K562 (cell line): ENCODE results near the gene SRRM5. TPM values are rescaled to one million over a fixed set of nuclear protein-coding genes. Genes with fewer than 3 reads are reported as not detected.

Experiments
- C11orf30 ChIP-seq: fragments of 450-650 bp; IDR thresholded peaks from 2 replicates; pipeline ENCODE4 v1.6.1; 2016; ENCODE audit warnings: low read depth, mild to moderate bottlenecking
- CSDE1 ChIP-seq, 2 experiments: fragments of 450-650 bp; IDR thresholded peaks; 2 replicates each; pipeline ENCODE4 v1.6.1; 2016; ENCODE audit warnings: mild to moderate bottlenecking in 1 of 2
- FOSL1 ChIP-seq: fragments of 200-800 bp; sonication (Bioruptor generic); conservative IDR thresholded peaks from 2 replicates; pipeline ENCODE4 v1.6.1; 2016; ENCODE audit warnings: missing genetic modification characterization, missing compliant biosample characterization
- MAFK ChIP-seq: IDR thresholded peaks from 2 replicates; pipeline ENCODE4 v1.6.1; 2011; ENCODE audit warnings: low read length, improper control_type of control experiment
- PYGO2 ChIP-seq: fragments of 450-650 bp; IDR thresholded peaks from 2 replicates; pipeline ENCODE4 v1.6.1; 2016; ENCODE audit warnings: mild to moderate bottlenecking, missing genetic modification characterization, moderate library complexity, missing compliant biosample characterization
- RFX7 ChIP-seq: fragments of 250-450 bp; sonication (Bioruptor Pico); IDR thresholded peaks from 2 replicates; pipeline ENCODE4 v1.5.1; 2021; ENCODE audit warnings: mild to moderate bottlenecking
- TAL1 ChIP-seq: fragments of 450-650 bp; IDR thresholded peaks from 2 replicates; pipeline ENCODE4 v1.6.1; 2016; ENCODE audit warnings: mild to moderate bottlenecking
- ZBTB1 ChIP-seq: sonication (generic); formaldehyde crosslinking; IDR thresholded peaks from 2 replicates; pipeline ENCODE4 v1.8.1; 2023; ENCODE audit warnings: missing genetic modification reagents, low read depth, mild to moderate bottlenecking, borderline replicate concordance
- ZNF253 ChIP-seq: fragments of 250-450 bp; sonication (Bioruptor Pico); conservative IDR thresholded peaks from 2 replicates; pipeline ENCODE4 v1.6.1; 2021; ENCODE audit warnings: mild to moderate bottlenecking
- ZNF274 ChIP-seq: IDR thresholded peaks from 2 replicates; pipeline ENCODE4 v1.6.1; 2011; ENCODE audit warnings: low read depth, mild to moderate bottlenecking, low read length, moderate library complexity, borderline replicate concordance
- ZNF3 ChIP-seq: fragments of 250-450 bp; sonication (Bioruptor Pico); IDR thresholded peaks from 2 replicates; pipeline ENCODE4 v1.5.0; 2021; ENCODE audit warnings: mild to moderate bottlenecking, moderate library complexity
- ZNF316 ChIP-seq: fragments of 450-650 bp; IDR thresholded peaks from 2 replicates; pipeline ENCODE4 v1.6.1; 2016
- ZNF347 ChIP-seq: fragments of 450-650 bp; formaldehyde crosslinking; IDR thresholded peaks from 2 replicates; pipeline ENCODE4 v1.4.0; 2020; ENCODE audit warnings: low read depth, mild to moderate bottlenecking, moderate library complexity
- polyA plus RNA-seq, 8 experiments: library from polyadenylated mRNA; depleted of rRNA in 4 of 8; stranded (reverse) in 5 of 8; unstranded in 3 of 8; fragments of >200 nt; fragmentation: Nextera tagmentation in 2 of 8; fragmentation: Illumina TruSeq in 1 of 8; extraction: Ambion mirVana in 2 of 8; extraction: Trizol in 1 of 8; gene quantifications; 2 replicates each; pipeline versions ENCODE4 v1.2.1 to v1.2.3, GENCODE V29; 2011 to 2014; ENCODE audit warnings: inconsistent platforms in 1 of 8, missing spikeins in 1 of 8
- total RNA-seq, 7 experiments: library from RNA; depleted of rRNA in 6 of 7; stranded (reverse); fragments of >200 nt in 6 of 7; fragmentation: Illumina TruSeq in 2 of 7; extraction: Trizol in 2 of 7; gene quantifications; 2 replicates each; pipeline versions ENCODE4 v1.2.1 to v1.2.3, GENCODE V29; 2011 to 2021; ENCODE audit warnings: low replicate concordance in 1 of 7
- TF ChIP-seq, protein P1 (sequence below): fragments of 250-450 bp; sonication (Bioruptor Pico); IDR thresholded peaks from 2 replicates; pipeline ENCODE4 v1.5.0; 2020; ENCODE audit warnings: mild to moderate bottlenecking, borderline replicate concordance
- TF ChIP-seq, protein P2 (sequence below): fragments of 450-650 bp; conservative IDR thresholded peaks from 2 replicates; pipeline ENCODE4 v1.6.1; 2016; ENCODE audit warnings: missing genetic modification characterization, low read depth, mild to moderate bottlenecking, control low read depth, missing compliant biosample characterization
- TF ChIP-seq, protein P3 (sequence below): fragments of 200-800 bp; sonication (Bioruptor generic); IDR thresholded peaks from 2 replicates; pipeline ENCODE4 v1.6.1; 2017; ENCODE audit warnings: missing genetic modification characterization, missing compliant biosample characterization
- TF ChIP-seq, protein P4 (sequence below): fragments of 450-650 bp; formaldehyde crosslinking; IDR thresholded peaks from 2 replicates; pipeline ENCODE4 v1.4.0; 2020; ENCODE audit warnings: mild to moderate bottlenecking, moderate library complexity
- TF ChIP-seq, protein P5 (sequence below), 3 experiments: fragments of 200-800 bp in 1 of 3; sonication (Bioruptor generic) in 1 of 3; sonication (generic) in 1 of 3; formaldehyde crosslinking in 1 of 3; IDR thresholded peaks; 2 replicates each; pipeline versions ENCODE4 v1.6.1 to v1.8.0; 2016 to 2022; ENCODE audit warnings: mild to moderate bottlenecking in 2 of 3, missing compliant biosample characterization in 2 of 3, missing genetic modification characterization in 2 of 3, missing genetic modification reagents in 1 of 3
- TF ChIP-seq, protein P6 (sequence below): IDR thresholded peaks from 2 replicates; pipeline ENCODE4 v1.6.1; 2011; ENCODE audit not compliant: insufficient read length; ENCODE audit errors: extremely low read depth

SRRM5 gene
- total and polyA plus RNA-seq, 9 of the 15 experiments (the other 6 are each of a cell fraction or from before 2014, with no cell fraction given) = 0.09 to 0.45 (median 0.18) TPM; not detected in 2

DNA sequence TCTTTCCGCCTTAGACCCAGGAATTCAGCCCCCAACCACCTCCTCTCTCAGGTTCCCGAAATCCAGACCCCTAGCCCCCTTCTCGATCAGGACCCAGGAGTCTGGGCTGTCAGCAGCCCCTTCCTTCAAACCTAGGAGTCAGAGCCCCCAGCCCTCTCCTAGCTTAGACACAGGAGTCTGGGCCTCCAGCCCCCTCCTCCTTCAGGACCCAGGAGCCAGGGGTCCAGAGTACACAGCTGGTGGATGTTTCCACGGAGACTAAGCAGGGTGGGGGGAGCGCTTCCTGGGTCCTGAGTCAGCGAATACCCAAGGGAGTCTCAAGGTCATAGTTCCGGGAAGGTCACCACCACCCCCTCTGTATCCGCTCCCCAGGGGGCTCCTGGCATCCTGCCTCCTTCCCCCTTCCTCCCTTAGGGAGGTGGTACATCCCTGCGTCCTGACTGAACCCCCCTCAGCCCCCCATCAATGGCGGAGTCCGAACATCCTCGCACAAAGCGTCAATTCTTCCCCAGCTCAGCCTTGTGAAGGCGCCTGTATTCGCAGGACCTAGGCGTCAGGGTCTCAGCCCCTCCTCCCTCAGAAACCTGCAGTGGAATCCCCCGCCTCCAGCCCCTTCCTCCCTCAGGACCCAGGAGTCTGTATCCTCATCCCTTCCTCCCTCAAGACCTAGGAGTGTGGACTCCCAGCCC lies 23.1 kb downstream of the SRRM5 start (continued):
- TF ChIP-seq, protein P1, sequence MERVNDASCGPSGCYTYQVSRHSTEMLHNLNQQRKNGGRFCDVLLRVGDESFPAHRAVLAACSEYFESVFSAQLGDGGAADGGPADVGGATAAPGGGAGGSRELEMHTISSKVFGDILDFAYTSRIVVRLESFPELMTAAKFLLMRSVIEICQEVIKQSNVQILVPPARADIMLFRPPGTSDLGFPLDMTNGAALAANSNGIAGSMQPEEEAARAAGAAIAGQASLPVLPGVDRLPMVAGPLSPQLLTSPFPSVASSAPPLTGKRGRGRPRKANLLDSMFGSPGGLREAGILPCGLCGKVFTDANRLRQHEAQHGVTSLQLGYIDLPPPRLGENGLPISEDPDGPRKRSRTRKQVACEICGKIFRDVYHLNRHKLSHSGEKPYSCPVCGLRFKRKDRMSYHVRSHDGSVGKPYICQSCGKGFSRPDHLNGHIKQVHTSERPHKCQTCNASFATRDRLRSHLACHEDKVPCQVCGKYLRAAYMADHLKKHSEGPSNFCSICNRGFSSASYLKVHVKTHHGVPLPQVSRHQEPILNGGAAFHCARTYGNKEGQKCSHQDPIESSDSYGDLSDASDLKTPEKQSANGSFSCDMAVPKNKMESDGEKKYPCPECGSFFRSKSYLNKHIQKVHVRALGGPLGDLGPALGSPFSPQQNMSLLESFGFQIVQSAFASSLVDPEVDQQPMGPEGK = no peak
- TF ChIP-seq ZNF253 (CRISPR knock-in tag) (no peak), TAL1 (no peak), C11orf30 (peak; percentile 88), ZNF316 (peak; percentile 94), ZBTB1 (no peak), PYGO2 (tag) (no peak), RFX7 (CRISPR knock-in tag) (no peak), FOSL1 (no peak), ZNF3 (CRISPR knock-in tag) (no peak), ZNF274 (no peak), MAFK (peak; percentile 52), CSDE1 (IDR thresholded peaks at IDR 0.05) (no peak), ZNF347 (CRISPR knock-in tag) (no peak)
- TF ChIP-seq, protein P2, sequence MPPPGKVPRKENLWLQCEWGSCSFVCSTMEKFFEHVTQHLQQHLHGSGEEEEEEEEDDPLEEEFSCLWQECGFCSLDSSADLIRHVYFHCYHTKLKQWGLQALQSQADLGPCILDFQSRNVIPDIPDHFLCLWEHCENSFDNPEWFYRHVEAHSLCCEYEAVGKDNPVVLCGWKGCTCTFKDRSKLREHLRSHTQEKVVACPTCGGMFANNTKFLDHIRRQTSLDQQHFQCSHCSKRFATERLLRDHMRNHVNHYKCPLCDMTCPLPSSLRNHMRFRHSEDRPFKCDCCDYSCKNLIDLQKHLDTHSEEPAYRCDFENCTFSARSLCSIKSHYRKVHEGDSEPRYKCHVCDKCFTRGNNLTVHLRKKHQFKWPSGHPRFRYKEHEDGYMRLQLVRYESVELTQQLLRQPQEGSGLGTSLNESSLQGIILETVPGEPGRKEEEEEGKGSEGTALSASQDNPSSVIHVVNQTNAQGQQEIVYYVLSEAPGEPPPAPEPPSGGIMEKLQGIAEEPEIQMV (tag) = no peak
- TF ChIP-seq, protein P3, sequence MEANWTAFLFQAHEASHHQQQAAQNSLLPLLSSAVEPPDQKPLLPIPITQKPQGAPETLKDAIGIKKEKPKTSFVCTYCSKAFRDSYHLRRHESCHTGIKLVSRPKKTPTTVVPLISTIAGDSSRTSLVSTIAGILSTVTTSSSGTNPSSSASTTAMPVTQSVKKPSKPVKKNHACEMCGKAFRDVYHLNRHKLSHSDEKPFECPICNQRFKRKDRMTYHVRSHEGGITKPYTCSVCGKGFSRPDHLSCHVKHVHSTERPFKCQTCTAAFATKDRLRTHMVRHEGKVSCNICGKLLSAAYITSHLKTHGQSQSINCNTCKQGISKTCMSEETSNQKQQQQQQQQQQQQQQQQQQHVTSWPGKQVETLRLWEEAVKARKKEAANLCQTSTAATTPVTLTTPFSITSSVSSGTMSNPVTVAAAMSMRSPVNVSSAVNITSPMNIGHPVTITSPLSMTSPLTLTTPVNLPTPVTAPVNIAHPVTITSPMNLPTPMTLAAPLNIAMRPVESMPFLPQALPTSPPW (CRISPR knock-in tag) = peak; percentile 10; the same call in 1 of the 2 replicates
- TF ChIP-seq, protein P4, sequence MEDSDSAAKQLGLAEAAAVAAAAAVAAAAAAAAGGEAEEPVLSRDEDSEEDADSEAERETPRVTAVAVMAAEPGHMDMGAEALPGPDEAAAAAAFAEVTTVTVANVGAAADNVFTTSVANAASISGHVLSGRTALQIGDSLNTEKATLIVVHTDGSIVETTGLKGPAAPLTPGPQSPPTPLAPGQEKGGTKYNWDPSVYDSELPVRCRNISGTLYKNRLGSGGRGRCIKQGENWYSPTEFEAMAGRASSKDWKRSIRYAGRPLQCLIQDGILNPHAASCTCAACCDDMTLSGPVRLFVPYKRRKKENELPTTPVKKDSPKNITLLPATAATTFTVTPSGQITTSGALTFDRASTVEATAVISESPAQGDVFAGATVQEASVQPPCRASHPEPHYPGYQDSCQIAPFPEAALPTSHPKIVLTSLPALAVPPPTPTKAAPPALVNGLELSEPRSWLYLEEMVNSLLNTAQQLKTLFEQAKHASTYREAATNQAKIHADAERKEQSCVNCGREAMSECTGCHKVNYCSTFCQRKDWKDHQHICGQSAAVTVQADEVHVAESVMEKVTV = no peak
- TF ChIP-seq, protein P5, sequence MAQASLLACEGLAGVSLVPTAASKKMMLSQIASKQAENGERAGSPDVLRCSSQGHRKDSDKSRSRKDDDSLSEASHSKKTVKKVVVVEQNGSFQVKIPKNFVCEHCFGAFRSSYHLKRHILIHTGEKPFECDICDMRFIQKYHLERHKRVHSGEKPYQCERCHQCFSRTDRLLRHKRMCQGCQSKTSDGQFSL (CRISPR knock-in tag; IDR thresholded peaks at IDR 0.05) = no peak
- TF ChIP-seq, protein P5 (tag; IDR thresholded peaks at IDR 0.05) = peak in 1 of 2 experiments; percentile 54; a peak in 1 of 4 replicates
- TF ChIP-seq, protein P6, sequence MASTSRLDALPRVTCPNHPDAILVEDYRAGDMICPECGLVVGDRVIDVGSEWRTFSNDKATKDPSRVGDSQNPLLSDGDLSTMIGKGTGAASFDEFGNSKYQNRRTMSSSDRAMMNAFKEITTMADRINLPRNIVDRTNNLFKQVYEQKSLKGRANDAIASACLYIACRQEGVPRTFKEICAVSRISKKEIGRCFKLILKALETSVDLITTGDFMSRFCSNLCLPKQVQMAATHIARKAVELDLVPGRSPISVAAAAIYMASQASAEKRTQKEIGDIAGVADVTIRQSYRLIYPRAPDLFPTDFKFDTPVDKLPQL = no peak
